ENCODE data around the gene IGF2BP2. TPM values are rescaled to one million over a fixed set of nuclear protein-coding genes. Genes with fewer than 3 reads are reported as not detected.
"Not testable (repeated sequence)": the region's sequence is repeated elsewhere in the genome, so short reads cannot be mapped to it uniquely, and the experiment has no call there.

IGF2BP2 gene
- total and polyA plus RNA-seq, 7 donors, result 1.1 to 5.6 (median 2.3) TPM

GRCh38 chr3:185858502-185859225, 33.8 kb upstream of the IGF2BP2 start:
- Histone ChIP-seq H3K36me3 (ENCODE audit: insufficient read depth in 1 of 2, low read depth in 1 of 2) (no peaks in the 10 kb centered on the region), H3K27me3 (ENCODE audit: insufficient read depth in 3 of 3, low read length in 2 of 3) (no peaks in the 10 kb centered on the region), H3K4me1 (no peaks in the 10 kb centered on the region), H3K9me3 (peaks cover 11% of the 10 kb centered on the region), H3K27ac (no peak overlapping the region), H3K4me3 (no peak overlapping the region)
- DNase-seq (no peak), ATAC-seq (no peak)
- no peak for TF ChIP-seq CTCF (IDR thresholded peaks at IDR 0.05)
- WGBS, 3 donors, result 78 to 86% (median 80%) methylated on average over 8 of the region's 8 CpGs
- intact Hi-C loops (cut with DNase I), result no loop called here

- no peaks in the 10 kb centered on the region for H3K4me1 ChIP-seq
- no peaks in the 10 kb centered on the region for H3K27me3 ChIP-seq (ENCODE audit: insufficient read depth in 3 of 3, low read length in 2 of 3)
- H3K9me3 ChIP-seq, result peaks cover 11% of the 10 kb centered on the region
- H3K36me3 ChIP-seq (ENCODE audit: insufficient read depth in 1 of 2, low read depth in 1 of 2), result no peaks in the 10 kb centered on the region
- intact Hi-C loops (cut with DNase I), result no loop called here
- TF ChIP-seq CTCF (IDR thresholded peaks at IDR 0.05), result no peak
- H3K27ac ChIP-seq, result no peak overlapping the region
- H3K4me3 ChIP-seq, result no peak overlapping the region
- WGBS, 3 donors, result 76 to 99% (median 98%) methylated on average over 3 of the region's 3 CpGs
- no peak for DNase-seq
- ATAC-seq, result no peak
Measured at GRCh38 chr3:185857208-185857607, 32.4 kb upstream of the IGF2BP2 start.

- no peak for TF ChIP-seq CTCF (IDR thresholded peaks at IDR 0.05)
- no peaks in the 10 kb centered on the region for H3K4me1 ChIP-seq
- no peak overlapping the region for H3K4me3 ChIP-seq
- no peaks in the 10 kb centered on the region for H3K27me3 ChIP-seq (ENCODE audit: insufficient read depth in 3 of 3, low read length in 2 of 3)
- no peak overlapping the region for H3K27ac ChIP-seq
- ATAC-seq (no peak), DNase-seq (no peak)
- no peaks in the 10 kb centered on the region for H3K36me3 ChIP-seq (ENCODE audit: insufficient read depth in 1 of 2, low read depth in 1 of 2)
- H3K9me3 ChIP-seq, result peaks cover 11% of the 10 kb centered on the region
- intact Hi-C loops (cut with DNase I), result no loop called here
Measured at GRCh38 chr3:185856652-185857051, 31.8 kb upstream of the IGF2BP2 start.

GRCh38 chr3:185853771-185854170, 28.9 kb upstream of the IGF2BP2 start:
- H3K36me3 ChIP-seq (ENCODE audit: insufficient read depth in 1 of 2, low read depth in 1 of 2); H3K4me1 ChIP-seq; DNase-seq; intact Hi-C loops (cut with DNase I); ATAC-seq; H3K4me3 ChIP-seq; H3K27me3 ChIP-seq (ENCODE audit: insufficient read depth in 3 of 3, low read length in 2 of 3); H3K27ac ChIP-seq: not testable (repeated sequence)
- 79 to 90% (median 85%) methylated on average over 3 of the region's 3 CpGs for WGBS, 3 donors
- H3K9me3 ChIP-seq, result peaks cover 11% of the 10 kb centered on the region

GRCh38 chr3:185852635-185853034, 27.8 kb upstream of the IGF2BP2 start:
- DNase-seq (no peak), ATAC-seq (no peak)
- Histone ChIP-seq H3K36me3 (ENCODE audit: insufficient read depth in 1 of 2, low read depth in 1 of 2) (no peaks in the 10 kb centered on the region), H3K27me3 (ENCODE audit: insufficient read depth in 3 of 3, low read length in 2 of 3) (peaks cover 0 to 8% (median 2%) of the 10 kb centered on the region in 3 donors), H3K27ac (no peak overlapping the region), H3K4me1 (no peaks in the 10 kb centered on the region), H3K9me3 (peaks cover 11% of the 10 kb centered on the region), H3K4me3 (no peak overlapping the region)
- WGBS, 3 donors, result 88 to 92% (median 91%) methylated on average over 4 of the region's 4 CpGs
- no peak for TF ChIP-seq CTCF (IDR thresholded peaks at IDR 0.05)
- intact Hi-C loops (cut with DNase I), result no loop called here
